Keratinocyte (primary cell): Measurements from ENCODE around the gene TRAPPC11. TPM values are rescaled to one million over a fixed set of nuclear protein-coding genes. Genes with fewer than 3 reads are reported as not detected.
A peak's percentile ranks its signal among the peaks of the same experiment; 100 is the strongest.

Experiments used
- DNase-seq: peaks from one replicate; pipeline ENCODE4 v3.0.0-alpha.2; 2011; ENCODE audit warnings: low read depth, missing footprints, low spot score
- FAIRE-seq: peaks from 2 replicates; lab custom pipeline; 2011; peaks lifted over from hg19 to GRCh38; lab: Jason Lieb, UNC
- H2AFZ ChIP-seq: 2 replicates; pipeline ENCODE4 v1.6.0; 2012; ENCODE audit warnings: low read length, control low read depth, inconsistent platforms; ENCODE audit not compliant: control insufficient read depth
- H3K27ac ChIP-seq: 2 replicates; pipeline ENCODE4 v1.5.1; 2011; ENCODE audit warnings: low read length; ENCODE audit not compliant: control insufficient read depth, insufficient read depth
- H3K27me3 ChIP-seq: 3 replicates; pipeline ENCODE4 v1.6.0; 2011; ENCODE audit warnings: low read length; ENCODE audit not compliant: control insufficient read depth, insufficient read depth; ENCODE audit errors: extremely low read depth
- H3K36me3 ChIP-seq, 2 experiments: 2 replicates in 1 of 2; 3 replicates in 1 of 2; pipeline ENCODE4 v1.5.1; 2011; ENCODE audit warnings: low read length in 2 of 2, mild to moderate bottlenecking in 1 of 2; ENCODE audit not compliant: control insufficient read depth in 2 of 2, insufficient read depth in 2 of 2; ENCODE audit errors: extremely low read depth in 1 of 2
- H3K4me1 ChIP-seq: 3 replicates; pipeline ENCODE4 v1.5.1; 2011; ENCODE audit warnings: low read length; ENCODE audit not compliant: control insufficient read depth, insufficient read depth; ENCODE audit errors: extremely low read depth
- H3K4me2 ChIP-seq: 3 replicates; pipeline ENCODE4 v1.6.0; 2011; ENCODE audit warnings: low read depth, low read length; ENCODE audit not compliant: control insufficient read depth, insufficient read depth; ENCODE audit errors: extremely low read depth
- H3K4me3 ChIP-seq, 3 experiments: fragments of 200-600 bp in 1 of 3; sonication (generic) in 1 of 3; 2 replicates in 2 of 3; 3 replicates in 1 of 3; pipeline ENCODE4 v1.5.1; 2011 to 2016; ENCODE audit warnings: low read length in 3 of 3, mild to moderate bottlenecking in 3 of 3, control low read depth in 2 of 3, inconsistent platforms in 1 of 3, low read depth in 1 of 3, mixed read lengths in 1 of 3, mixed run types in 1 of 3, moderate library complexity in 1 of 3; ENCODE audit not compliant: control insufficient read depth in 2 of 3, insufficient read depth in 2 of 3; ENCODE audit errors: extremely low read depth in 1 of 3
- H3K79me2 ChIP-seq: 2 replicates; pipeline ENCODE4 v1.6.0; 2012; ENCODE audit warnings: low read length; ENCODE audit not compliant: control insufficient read depth, insufficient read depth
- H3K9ac ChIP-seq: 3 replicates; pipeline ENCODE4 v1.6.0; 2011; ENCODE audit warnings: low read length; ENCODE audit not compliant: control insufficient read depth, insufficient read depth; ENCODE audit errors: extremely low read depth
- H3K9me1 ChIP-seq: 3 replicates; pipeline ENCODE4 v1.6.0; 2011; ENCODE audit warnings: low read length; ENCODE audit not compliant: control insufficient read depth, insufficient read depth; ENCODE audit errors: extremely low read depth
- H3K9me3 ChIP-seq: 2 replicates; pipeline ENCODE4 v1.5.1; 2012; ENCODE audit warnings: low read depth, low read length; ENCODE audit not compliant: control insufficient read depth
- H4K20me1 ChIP-seq: 3 replicates; pipeline ENCODE4 v1.6.0; 2011; ENCODE audit warnings: low read length; ENCODE audit not compliant: control insufficient read depth, insufficient read depth; ENCODE audit errors: extremely low read depth
- CTCF ChIP-seq, 3 experiments: IDR thresholded peaks in 1 of 3; conservative IDR thresholded peaks in 1 of 3; optimal IDR thresholded peaks in 1 of 3; 2 replicates in 2 of 3; 3 replicates in 1 of 3; pipeline versions ENCODE3 to v1.5.1; 2011; ENCODE audit warnings: low read length in 3 of 3, mild to moderate bottlenecking in 3 of 3, moderate library complexity in 2 of 3, control low read depth in 1 of 3, inconsistent platforms in 1 of 3; ENCODE audit not compliant: insufficient read depth in 2 of 3; ENCODE audit errors: extremely low read depth in 1 of 3
- EZH2 ChIP-seq: IDR thresholded peaks from one replicate; pipeline ENCODE4 v1.6.1; 2012; ENCODE audit warnings: inconsistent platforms, mild to moderate bottlenecking, low read length, moderate library complexity
- dilution Hi-C: fragments of 300-500 bp; cut with MboI; formaldehyde crosslinking; loops from one replicate; pipeline ENCODE4 v1.7.0; 2020; ENCODE audit warnings: low sequenced_read_pairs; ENCODE audit not compliant: extremely low pct_ligation_motif_present
- polyA plus RNA-seq, 5 experiments: library from polyadenylated mRNA; depleted of rRNA in 3 of 5; stranded (reverse) in 3 of 5; stranded (forward) in 1 of 5; unstranded in 1 of 5; fragments of >200 nt; gene quantifications; 1 replicate in 1 of 5; 2 replicates in 3 of 5; 3 replicates in 1 of 5; pipeline versions ENCODE4 v1.2.1 to v1.2.3, GENCODE V29; 2011 to 2012; ENCODE audit warnings: missing spikeins in 2 of 5, low read depth in 1 of 5, low replicate concordance in 1 of 5

TRAPPC11 gene
- polyA plus RNA-seq, 1 donor (not counting 4 experiments of a cell fraction or from before 2014, with no cell fraction given), result 42.5 TPM

DNA sequence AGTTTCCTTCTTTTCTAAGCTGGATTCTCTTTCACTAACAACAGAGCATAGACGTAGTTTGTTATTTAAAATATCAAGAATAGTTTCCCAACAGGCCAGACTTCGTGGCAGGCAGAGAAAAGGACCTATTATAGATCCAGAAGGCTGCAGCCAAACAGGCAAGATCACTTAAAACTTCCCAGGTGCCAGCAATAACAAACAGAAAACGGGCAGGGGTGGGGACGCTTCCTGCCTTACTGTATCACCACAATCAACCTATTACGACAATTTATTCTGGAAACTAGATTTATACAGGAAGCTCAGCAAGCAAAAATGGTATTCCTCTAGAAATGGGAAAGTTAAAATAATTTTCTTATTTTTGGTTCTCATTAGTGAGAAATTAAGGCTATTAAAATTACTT is 22.2 kb upstream of the TRAPPC11 start:
- peaks cover 14% of the 10 kb centered on the region for H3K4me1 ChIP-seq
- H3K4me3 ChIP-seq, result peak overlapping the region in 1 of 3 experiments; percentile 32
- no peak for TF ChIP-seq CTCF (optimal IDR thresholded peaks at IDR 0.05 in 1 of 3, IDR thresholded peaks at IDR 0.05 in 1 of 3, conservative IDR thresholded peaks at IDR 0.05 in 1 of 3; ENCODE audit: extremely low read depth in 1 of 3, insufficient read depth in 2 of 3, low read length in 3 of 3)
- no peak for TF ChIP-seq EZH2
- dilution Hi-C loops, result no loop called here
- peak overlapping the region; percentile 46 for H3K4me2 ChIP-seq
- DNase-seq (no peak), FAIRE-seq (no peak)
- no peaks in the 10 kb centered on the region for H3K9me3 ChIP-seq
- H3K27ac ChIP-seq, result peak overlapping the region; percentile 64
- H3K27me3 ChIP-seq, result no peaks in the 10 kb centered on the region
- H4K20me1 ChIP-seq, result no peaks in the 10 kb centered on the region
- H3K9ac ChIP-seq, result peak overlapping the region; percentile 33
- H3K36me3 ChIP-seq, result peaks cover 0 to 2% of the 10 kb centered on the region in 2 experiments
- no peaks in the 10 kb centered on the region for H3K9me1 ChIP-seq
- peak overlapping the region; percentile 30 for H2AFZ ChIP-seq
- H3K79me2 ChIP-seq, result no peaks in the 10 kb centered on the region

- H3K27ac ChIP-seq, result peak overlapping the region; percentile 64
- no peaks in the 10 kb centered on the region for H3K79me2 ChIP-seq
- no peaks in the 10 kb centered on the region for H3K9me3 ChIP-seq
- H3K4me1 ChIP-seq, result peaks cover 14% of the 10 kb centered on the region
- no peaks in the 10 kb centered on the region for H3K27me3 ChIP-seq
- H3K4me3 ChIP-seq, result no peak overlapping the region
- no peak for FAIRE-seq
- no peaks in the 10 kb centered on the region for H4K20me1 ChIP-seq
- peak; percentile 25 for DNase-seq
- H3K36me3 ChIP-seq, result peaks cover 0 to 2% of the 10 kb centered on the region in 2 experiments
- no peaks in the 10 kb centered on the region for H3K9me1 ChIP-seq
- dilution Hi-C loops, result no loop called here
- H3K9ac ChIP-seq, result no peak overlapping the region
- TF ChIP-seq EZH2 (no peak), CTCF (optimal IDR thresholded peaks at IDR 0.05 in 1 of 3, IDR thresholded peaks at IDR 0.05 in 1 of 3, conservative IDR thresholded peaks at IDR 0.05 in 1 of 3; ENCODE audit: extremely low read depth in 1 of 3, insufficient read depth in 2 of 3, low read length in 3 of 3) (no peak)
- H3K4me2 ChIP-seq, result peak overlapping the region; percentile 46
- H2AFZ ChIP-seq, result no peak overlapping the region
Measured at GRCh38 chr4:183637461-183637860, 21.6 kb upstream of the TRAPPC11 start.
